HFF-Myc (cell line): ENCODE results near the gene CHD9.

Experiments used
- DNase-seq: peaks from one replicate; pipeline ENCODE4 v3.0.0-alpha.2; 2011; ENCODE audit warnings: low read depth; ENCODE audit errors: extremely low read depth
- H3K4me3 ChIP-seq: replicated peaks from 2 replicates; pipeline ENCODE4 v1.5.1; 2011; ENCODE audit warnings: low read depth, mild to moderate bottlenecking, control low read depth, low read length
- CTCF ChIP-seq: IDR thresholded peaks from 2 replicates; pipeline ENCODE4 v1.5.1; 2012; ENCODE audit warnings: mild to moderate bottlenecking, low read depth, low read length, control low read depth; ENCODE audit errors: missing control alignments

CHD9 gene

GRCh38 chr16:53057658-53058057 lies 2.9 kb downstream of the CHD9 start:
- H3K4me3 ChIP-seq = no peak overlapping the region
- no peak for DNase-seq
- TF ChIP-seq CTCF = no peak

GRCh38 chr16:53058441-53058840 lies 3.6 kb downstream of the CHD9 start:
- TF ChIP-seq CTCF = no peak
- no peak for DNase-seq
- no peak overlapping the region for H3K4me3 ChIP-seq

- no peak overlapping the region for H3K4me3 ChIP-seq
- DNase-seq = no peak
- no peak for TF ChIP-seq CTCF
Measured at GRCh38 chr16:53058882-53059281, 4.1 kb downstream of the CHD9 start.

- DNase-seq = no peak
- no peak for TF ChIP-seq CTCF
- no peak overlapping the region for H3K4me3 ChIP-seq
Measured at GRCh38 chr16:53059672-53060071, 4.9 kb downstream of the CHD9 start.

- TF ChIP-seq CTCF = no peak
- no peak for DNase-seq
- H3K4me3 ChIP-seq = no peak overlapping the region
Measured at GRCh38 chr16:53061256-53061655, 6.5 kb downstream of the CHD9 start.

GRCh38 chr16:53061701-53062159 lies 6.9 kb downstream of the CHD9 start:
- no peak overlapping the region for H3K4me3 ChIP-seq
- no peak for DNase-seq
- no peak for TF ChIP-seq CTCF

GRCh38 chr16:53064081-53064578 lies 9.3 kb downstream of the CHD9 start:
- TF ChIP-seq CTCF = no peak
- no peak for DNase-seq
- H3K4me3 ChIP-seq = no peak overlapping the region
